HG03159 (cell line): Measurements from ENCODE around the gene FMN1.
A peak's percentile ranks its signal among the peaks of the same experiment; 100 is the strongest.

Source experiments
- ATAC-seq: cut with Tn5 transposase; IDR thresholded peaks from one replicate; pipeline ENCODE4 v1.9.1; 2021; ENCODE audit warnings: mild to moderate bottlenecking, moderate library complexity; ENCODE audit not compliant: unreplicated experiment

The FMN1 gene

GRCh38 chr15:32946210-32946609, 248.3 kb downstream of the FMN1 start:
- ATAC-seq: no peak

DNA sequence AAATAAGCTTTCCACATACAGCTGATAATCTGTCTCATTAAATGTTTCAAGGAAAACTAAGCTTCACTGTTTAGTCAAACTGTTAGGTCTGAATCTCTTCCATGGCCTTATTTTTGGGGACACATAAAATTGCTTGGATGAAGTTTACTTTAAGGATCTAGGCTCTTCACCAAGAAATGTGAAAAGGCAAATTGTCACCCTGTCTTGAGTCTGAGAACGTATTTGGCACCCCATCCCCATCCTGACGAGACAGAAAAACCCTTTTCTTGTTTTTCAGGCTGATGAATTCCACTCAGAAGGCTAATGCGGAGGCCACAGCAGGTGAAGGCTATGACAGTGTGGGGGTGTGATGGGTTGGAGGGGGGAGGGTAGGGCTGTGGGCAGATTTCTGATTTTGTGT, 250.1 kb downstream of the FMN1 start:
- ATAC-seq: no peak

GRCh38 chr15:32943711-32944110, 250.8 kb downstream of the FMN1 start:
- ATAC-seq: no peak

DNA sequence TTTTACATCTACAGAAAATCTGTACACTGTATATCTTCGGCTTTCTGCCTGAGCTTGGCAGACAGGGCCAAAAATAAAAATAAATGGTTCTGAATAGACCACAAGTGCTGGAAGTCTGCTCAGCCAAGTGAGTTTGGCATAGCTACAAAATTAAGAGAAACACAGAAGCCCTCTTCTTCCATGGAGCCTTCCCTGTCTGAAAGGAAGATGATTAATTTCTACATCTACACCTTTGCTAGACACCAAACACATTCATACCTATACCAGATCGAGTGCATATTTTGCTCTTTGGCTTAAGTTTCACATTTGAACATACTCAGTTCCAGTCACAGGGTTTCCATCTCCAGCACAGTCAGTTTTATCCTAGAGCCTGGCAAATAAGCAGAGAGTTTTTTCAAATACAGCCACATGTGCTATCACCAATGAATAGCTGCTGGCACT, 252.1 kb downstream of the FMN1 start:
- ATAC-seq: no peak

DNA sequence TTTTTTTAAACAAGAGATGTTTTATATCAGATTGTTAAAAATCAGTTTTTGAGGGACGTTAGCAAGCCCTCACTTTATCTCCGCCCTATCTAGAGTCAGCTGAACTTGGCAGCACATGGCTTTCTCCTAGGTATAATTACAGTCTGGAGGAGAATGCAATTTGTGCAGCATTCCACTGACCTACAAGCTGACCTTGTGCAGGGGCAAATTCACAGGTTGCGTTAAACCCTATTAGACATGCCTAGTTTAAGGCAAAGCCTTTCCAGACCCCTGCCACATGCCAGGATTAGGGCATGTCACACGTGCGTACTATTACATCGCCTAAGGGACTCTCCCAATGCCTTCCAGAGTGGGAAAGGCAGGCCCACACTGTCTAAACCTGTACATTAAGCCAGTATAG, 252.7 kb downstream of the FMN1 start:
- no peak for ATAC-seq

GRCh38 chr15:32936976-32937375, 257.5 kb downstream of the FMN1 start:
- ATAC-seq: no peak

DNA sequence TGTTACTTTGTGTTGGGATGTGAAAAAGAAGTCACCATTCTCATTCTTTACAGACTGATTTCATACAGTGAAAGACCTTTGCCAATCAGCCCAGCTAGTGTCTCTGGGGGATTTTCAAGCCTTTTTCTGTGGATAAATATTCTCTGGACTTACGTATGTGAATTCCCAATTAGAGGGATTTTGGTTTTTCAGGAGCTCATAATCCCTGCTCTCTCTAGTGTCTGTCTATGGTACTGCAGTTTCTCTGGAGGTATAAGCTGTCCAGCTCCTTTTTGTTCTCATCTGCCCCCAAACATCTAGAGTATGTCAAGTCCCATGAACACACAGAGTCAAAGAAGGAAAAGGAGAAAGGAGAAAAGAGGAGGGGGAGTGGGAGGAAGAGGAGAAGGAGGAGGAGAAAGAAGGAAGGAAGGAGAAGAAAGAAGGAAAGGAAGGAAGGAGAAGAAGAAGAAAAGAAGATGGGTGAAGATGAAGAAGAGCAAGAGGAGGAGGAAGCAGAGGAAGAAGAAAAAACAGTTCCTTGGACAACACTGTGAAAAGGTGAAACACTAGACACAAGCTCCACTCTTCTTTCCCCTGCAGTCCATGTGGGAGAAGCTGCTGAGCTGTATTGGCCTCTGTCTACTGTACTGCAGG, 258.1 kb downstream of the FMN1 start:
- no peak for ATAC-seq

- no peak for ATAC-seq
These were observed 259.4 kb downstream of the FMN1 start for GRCh38 chr15:32935139-32935538.

DNA sequence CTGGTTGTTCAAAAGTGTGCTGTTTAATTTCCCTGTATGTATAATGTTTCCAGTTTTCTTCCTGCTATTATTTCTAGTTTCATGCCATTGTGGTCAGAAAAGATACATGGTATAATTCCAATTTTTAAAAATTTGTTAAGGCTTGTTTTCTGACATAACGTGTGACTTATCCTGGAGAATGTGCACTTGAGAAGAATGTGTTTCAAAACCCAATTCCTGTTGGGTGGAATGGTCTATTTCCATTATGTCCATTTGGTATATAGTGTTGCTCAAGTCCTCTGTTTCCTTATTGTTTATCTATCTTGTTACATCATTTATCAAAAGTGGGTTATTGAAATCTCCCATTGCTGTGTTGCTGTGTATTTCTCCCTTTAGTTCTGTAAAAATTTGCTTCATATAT, 261.3 kb downstream of the FMN1 start:
- no peak for ATAC-seq

DNA sequence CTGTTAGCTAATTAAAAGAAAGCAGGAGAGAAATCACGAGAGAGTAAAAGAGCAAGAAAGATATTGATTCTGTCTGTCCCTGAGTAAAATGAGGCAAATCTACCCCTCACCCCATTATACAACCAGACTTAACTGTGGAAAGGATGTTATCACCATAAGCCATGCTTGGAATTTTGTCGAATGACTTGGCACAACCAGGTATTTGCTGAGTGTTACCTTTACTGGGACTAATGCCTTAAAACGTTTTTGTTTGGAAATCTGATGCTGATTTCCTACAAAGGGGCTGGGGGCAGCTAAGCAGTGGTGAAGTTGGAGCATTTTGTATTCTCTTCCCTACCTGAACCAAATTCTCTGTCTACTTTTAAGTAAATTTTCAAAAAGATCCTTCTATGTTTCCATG, 265.6 kb downstream of the FMN1 start:
- ATAC-seq: no peak

- no peak for ATAC-seq
These were observed 267.4 kb downstream of the FMN1 start for GRCh38 chr15:32927124-32927523.

GRCh38 chr15:32923176-32923575, 271.3 kb downstream of the FMN1 start:
- no peak for ATAC-seq

DNA sequence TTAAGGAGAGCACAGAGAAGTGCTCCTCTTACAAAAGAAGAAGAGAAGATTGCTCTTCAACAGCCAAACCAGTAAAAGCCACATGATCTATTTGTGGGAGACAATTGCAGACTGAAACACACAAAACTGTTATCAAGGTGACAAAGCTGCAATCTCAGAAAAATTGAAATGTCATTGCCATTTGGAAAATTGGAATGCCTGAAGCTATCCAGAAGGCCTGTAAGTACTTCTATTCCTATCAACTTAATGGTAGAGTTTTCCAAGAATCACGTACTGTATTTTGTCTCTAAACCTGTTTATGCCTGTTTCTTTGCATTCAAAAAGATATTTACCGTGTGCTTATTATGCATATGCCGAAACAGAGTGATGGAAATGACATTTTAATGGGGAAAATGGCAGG, 272.0 kb downstream of the FMN1 start:
- no peak for ATAC-seq

DNA sequence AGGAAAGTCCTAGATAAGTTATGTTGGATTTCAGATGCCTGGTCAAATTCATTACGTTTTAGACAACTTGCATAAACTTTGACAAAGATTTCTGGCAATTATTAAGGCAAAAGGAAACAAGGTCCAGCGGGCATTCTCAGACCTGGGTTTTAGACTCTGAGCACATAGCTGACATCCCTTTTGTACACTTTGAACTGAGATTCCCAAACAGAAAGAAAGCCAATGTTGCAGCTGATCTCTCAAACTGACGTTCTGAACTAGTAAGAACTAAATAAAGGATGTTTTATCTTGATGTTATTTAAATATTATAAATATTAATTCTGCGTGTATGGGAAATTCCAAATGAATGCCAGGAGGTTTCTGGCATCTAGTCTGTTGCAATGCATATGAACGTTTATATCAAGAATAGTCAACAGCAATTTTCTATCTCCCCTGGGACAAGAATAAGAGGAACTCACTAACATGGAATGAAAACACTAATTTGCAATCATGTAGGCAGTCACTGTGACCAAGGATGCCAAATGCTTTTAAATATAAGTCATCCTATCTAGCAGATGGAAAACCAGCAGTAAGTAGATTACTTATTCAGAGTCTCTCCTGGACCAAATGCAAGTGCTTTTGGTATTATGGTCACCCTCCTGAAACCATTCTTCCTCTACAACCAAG, 274.6 kb downstream of the FMN1 start:
- no peak for ATAC-seq

- no peak for ATAC-seq
These were observed 276.0 kb downstream of the FMN1 start for GRCh38 chr15:32918547-32918946.

- no peak for ATAC-seq
These were observed 283.7 kb downstream of the FMN1 start for GRCh38 chr15:32910839-32911238.

- ATAC-seq: no peak
These were observed 285.1 kb downstream of the FMN1 start for GRCh38 chr15:32909431-32909830.

DNA sequence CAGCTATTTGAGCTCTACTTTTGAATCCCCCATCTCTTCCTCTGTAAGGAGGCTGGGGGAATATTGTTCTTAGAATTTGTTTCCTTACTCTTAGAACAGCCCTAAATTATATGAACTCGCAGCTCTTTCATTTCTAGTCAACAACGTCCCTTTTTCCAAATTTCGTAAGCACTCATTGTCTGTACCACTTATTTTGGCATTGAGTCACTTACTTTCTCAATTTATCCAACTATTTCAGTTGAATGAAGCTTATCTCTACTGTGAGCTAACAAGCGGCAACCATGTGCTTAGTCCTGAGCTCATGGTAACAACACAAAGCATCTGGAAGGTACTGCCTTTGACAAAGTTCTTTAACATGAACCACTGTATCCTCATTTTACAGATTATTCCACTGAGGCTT, 285.6 kb downstream of the FMN1 start:
- ATAC-seq: no peak

- peak; percentile 96 for ATAC-seq
These were observed 286.2 kb downstream of the FMN1 start for GRCh38 chr15:32908135-32908801.

DNA sequence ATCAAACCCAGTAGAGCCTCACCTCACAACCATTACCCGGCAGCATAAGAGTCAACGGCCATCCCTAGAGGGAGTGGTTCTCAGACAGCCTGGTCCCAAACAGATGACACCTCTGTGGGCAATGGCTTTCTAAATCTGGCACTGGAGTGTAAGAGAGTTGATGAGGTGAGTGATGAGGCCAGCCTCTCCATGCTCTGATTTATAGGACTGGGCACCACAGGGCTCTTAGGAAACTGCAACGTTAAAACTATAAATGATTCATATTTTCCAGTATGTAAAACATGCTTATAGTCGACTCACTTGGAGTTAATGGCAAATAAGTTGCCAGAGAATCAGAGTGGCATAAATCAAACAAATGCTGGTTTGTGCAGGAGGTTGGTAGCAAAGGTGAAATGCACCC, 289.0 kb downstream of the FMN1 start:
- ATAC-seq: no peak

GRCh38 chr15:32904448-32904847, 290.1 kb downstream of the FMN1 start:
- no peak for ATAC-seq

DNA sequence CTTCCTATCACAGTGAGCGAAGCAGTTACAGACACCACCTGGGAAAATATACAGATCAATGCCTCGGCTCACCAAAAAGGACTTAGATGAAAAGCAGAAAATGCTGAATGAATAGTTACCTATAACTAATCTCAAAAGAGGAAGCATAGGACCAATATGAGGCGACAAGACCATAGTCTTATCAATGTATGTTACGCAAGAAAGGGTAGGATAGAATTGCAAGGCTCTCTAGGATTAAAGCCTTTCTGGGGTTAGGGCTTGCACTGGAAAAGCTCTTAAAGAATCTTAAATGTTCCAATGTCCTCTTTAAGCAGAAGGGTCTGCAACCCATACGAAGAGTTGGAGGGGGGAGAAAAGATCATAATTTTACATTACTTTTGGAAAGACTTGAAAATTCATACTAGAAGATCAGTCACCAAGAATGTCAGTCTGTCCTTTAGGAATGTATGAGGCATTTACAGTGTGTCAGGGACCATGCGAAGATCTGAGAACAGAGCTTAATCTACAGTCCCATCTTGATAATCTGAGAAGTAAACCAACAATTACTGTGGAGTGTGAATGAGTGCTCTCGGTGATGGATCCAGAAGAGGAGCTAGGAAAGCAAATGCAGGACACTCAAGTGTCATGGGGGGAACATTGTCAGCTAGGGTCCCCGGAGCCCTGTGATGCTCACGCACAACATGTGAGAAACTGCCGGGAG, 290.8 kb downstream of the FMN1 start:
- ATAC-seq: no peak
